ENCODE data around the gene PPFIA1.

The PPFIA1 gene

DNA sequence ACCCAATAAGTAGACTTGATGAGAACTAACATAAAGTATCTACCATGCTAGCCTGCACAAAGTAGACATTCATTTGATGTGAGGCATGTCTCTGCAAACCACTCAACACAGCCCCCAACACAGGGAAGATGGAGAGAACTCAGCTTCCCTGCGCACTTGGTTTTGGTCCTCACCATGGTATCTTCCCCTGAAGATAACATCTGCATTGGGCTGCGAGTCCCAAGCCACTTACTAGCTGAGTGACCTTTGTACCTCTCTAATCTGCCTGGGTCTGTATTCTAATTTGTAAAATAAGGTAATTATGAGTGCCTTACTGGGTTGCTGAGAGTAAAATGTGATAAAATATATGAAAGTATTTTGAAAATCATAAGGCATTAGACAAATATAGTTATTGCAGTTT lies 30.7 kb downstream of the PPFIA1 start:
- H3K4me3 ChIP-seq (ENCODE audit: low read length), result no peak overlapping the region
- H3K27me3 ChIP-seq (ENCODE audit: low read depth, low read length), result no peaks in the 10 kb centered on the region
- TF ChIP-seq, protein P1, sequence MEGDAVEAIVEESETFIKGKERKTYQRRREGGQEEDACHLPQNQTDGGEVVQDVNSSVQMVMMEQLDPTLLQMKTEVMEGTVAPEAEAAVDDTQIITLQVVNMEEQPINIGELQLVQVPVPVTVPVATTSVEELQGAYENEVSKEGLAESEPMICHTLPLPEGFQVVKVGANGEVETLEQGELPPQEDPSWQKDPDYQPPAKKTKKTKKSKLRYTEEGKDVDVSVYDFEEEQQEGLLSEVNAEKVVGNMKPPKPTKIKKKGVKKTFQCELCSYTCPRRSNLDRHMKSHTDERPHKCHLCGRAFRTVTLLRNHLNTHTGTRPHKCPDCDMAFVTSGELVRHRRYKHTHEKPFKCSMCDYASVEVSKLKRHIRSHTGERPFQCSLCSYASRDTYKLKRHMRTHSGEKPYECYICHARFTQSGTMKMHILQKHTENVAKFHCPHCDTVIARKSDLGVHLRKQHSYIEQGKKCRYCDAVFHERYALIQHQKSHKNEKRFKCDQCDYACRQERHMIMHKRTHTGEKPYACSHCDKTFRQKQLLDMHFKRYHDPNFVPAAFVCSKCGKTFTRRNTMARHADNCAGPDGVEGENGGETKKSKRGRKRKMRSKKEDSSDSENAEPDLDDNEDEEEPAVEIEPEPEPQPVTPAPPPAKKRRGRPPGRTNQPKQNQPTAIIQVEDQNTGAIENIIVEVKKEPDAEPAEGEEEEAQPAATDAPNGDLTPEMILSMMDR (IDR thresholded peaks at IDR 0.05; ENCODE audit: low read depth, low read length), result no peak
- no peak for TF ChIP-seq EZH2phosphoT487 (IDR thresholded peaks at IDR 0.05; ENCODE audit: low read depth)
- H2AFZ ChIP-seq (ENCODE audit: low read depth, low read length), result no peak overlapping the region
- peaks cover 65% of the 10 kb centered on the region for H4K20me1 ChIP-seq (ENCODE audit: insufficient read depth, low read length)
- H3K27ac ChIP-seq (ENCODE audit: low read length), result no peak overlapping the region
- no peaks in the 10 kb centered on the region for H3K9me3 ChIP-seq (ENCODE audit: insufficient read depth, low read length)
- peaks cover 56% of the 10 kb centered on the region for H3K79me2 ChIP-seq (ENCODE audit: low read length)
- peaks cover 7% of the 10 kb centered on the region; the same call in 1 of the 2 replicates for H3K4me1 ChIP-seq (ENCODE audit: low read length)
- H3K9ac ChIP-seq (ENCODE audit: low read length), result no peak overlapping the region
- peaks cover 27% of the 10 kb centered on the region for H3K36me3 ChIP-seq (replicated peaks; ENCODE audit: low read depth, low read length)
- H3K4me2 ChIP-seq (ENCODE audit: low read length), result no peak overlapping the region

DNA sequence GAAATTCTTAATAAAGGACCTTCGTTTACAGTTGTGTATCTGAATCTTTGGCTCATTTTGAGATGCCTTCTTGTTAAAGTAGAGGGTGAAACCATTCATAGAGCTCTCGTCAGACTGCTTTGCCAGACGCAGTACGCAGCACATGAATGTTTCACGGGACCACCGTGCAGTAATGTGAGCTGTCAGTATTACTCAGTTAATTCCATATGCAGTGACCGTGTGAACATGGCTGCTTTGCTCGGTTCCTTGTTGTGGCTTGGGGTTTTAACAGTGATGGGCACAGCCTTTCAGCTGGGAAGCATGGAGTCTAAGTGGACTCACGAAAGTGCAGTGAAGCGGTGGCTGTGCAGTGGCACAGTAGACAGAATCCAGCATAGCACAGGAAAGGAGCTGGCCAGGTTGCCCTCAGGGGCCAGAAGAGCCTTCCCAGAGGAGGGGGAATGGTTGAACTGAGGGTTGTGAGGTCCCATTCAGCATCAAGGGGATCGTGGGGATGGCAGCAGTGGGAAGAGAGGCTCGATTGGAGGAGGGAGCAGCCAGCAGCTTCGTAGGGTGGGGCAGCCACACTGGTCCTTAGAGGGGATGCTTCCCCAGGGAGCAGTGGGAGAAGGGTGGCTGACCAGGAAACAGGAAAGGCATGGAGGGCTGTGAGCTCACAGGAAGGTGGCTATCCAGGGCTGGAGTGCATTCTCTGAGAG lies 31.4 kb downstream of the PPFIA1 start:
- H4K20me1 ChIP-seq (ENCODE audit: insufficient read depth, low read length), result peaks cover 70% of the 10 kb centered on the region
- H3K36me3 ChIP-seq (replicated peaks; ENCODE audit: low read depth, low read length), result peaks cover 25% of the 10 kb centered on the region
- H3K27me3 ChIP-seq (ENCODE audit: low read depth, low read length), result no peaks in the 10 kb centered on the region
- H3K9ac ChIP-seq (ENCODE audit: low read length), result no peak overlapping the region
- H2AFZ ChIP-seq (ENCODE audit: low read depth, low read length), result no peak overlapping the region
- no peaks in the 10 kb centered on the region for H3K9me3 ChIP-seq (ENCODE audit: insufficient read depth, low read length)
- H3K27ac ChIP-seq (ENCODE audit: low read length), result no peak overlapping the region
- TF ChIP-seq EZH2phosphoT487 (IDR thresholded peaks at IDR 0.05; ENCODE audit: low read depth), result no peak
- TF ChIP-seq, protein P1 (IDR thresholded peaks at IDR 0.05; ENCODE audit: low read depth, low read length), result no peak
- peaks cover 14% of the 10 kb centered on the region for H3K4me1 ChIP-seq (ENCODE audit: low read length)
- no peak overlapping the region for H3K4me3 ChIP-seq (ENCODE audit: low read length)
- no peak overlapping the region for H3K4me2 ChIP-seq (ENCODE audit: low read length)
- H3K79me2 ChIP-seq (ENCODE audit: low read length), result peaks cover 56% of the 10 kb centered on the region

DNA sequence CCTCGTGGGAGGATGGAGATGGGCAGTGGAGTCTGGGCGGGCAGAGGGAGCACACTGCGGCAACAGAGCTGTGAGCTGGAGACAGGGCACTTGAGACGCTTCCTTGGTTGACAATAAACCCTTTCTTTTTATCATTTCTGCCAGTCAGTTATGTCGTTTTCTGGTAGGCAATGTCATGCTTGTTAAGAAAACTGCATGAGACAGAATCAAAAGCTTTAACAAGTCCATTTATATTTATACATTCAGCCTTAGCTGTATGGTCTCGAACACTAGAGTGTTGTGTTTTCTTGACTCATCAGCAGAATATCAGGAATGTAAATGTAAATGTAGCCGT lies 31.9 kb downstream of the PPFIA1 start:
- Histone ChIP-seq H3K4me1 (ENCODE audit: low read length) (peaks cover 16% of the 10 kb centered on the region), H3K79me2 (ENCODE audit: low read length) (peaks cover 52% of the 10 kb centered on the region), H3K27me3 (ENCODE audit: low read depth, low read length) (no peaks in the 10 kb centered on the region), H3K4me3 (ENCODE audit: low read length) (no peak overlapping the region), H3K4me2 (ENCODE audit: low read length) (no peak overlapping the region), H3K27ac (ENCODE audit: low read length) (no peak overlapping the region), H3K9ac (ENCODE audit: low read length) (no peak overlapping the region), H2AFZ (ENCODE audit: low read depth, low read length) (no peak overlapping the region), H4K20me1 (ENCODE audit: insufficient read depth, low read length) (peaks cover 74% of the 10 kb centered on the region), H3K36me3 (replicated peaks; ENCODE audit: low read depth, low read length) (peaks cover 23% of the 10 kb centered on the region), H3K9me3 (ENCODE audit: insufficient read depth, low read length) (no peaks in the 10 kb centered on the region)
- TF ChIP-seq EZH2phosphoT487 (IDR thresholded peaks at IDR 0.05; ENCODE audit: low read depth), result no peak

DNA sequence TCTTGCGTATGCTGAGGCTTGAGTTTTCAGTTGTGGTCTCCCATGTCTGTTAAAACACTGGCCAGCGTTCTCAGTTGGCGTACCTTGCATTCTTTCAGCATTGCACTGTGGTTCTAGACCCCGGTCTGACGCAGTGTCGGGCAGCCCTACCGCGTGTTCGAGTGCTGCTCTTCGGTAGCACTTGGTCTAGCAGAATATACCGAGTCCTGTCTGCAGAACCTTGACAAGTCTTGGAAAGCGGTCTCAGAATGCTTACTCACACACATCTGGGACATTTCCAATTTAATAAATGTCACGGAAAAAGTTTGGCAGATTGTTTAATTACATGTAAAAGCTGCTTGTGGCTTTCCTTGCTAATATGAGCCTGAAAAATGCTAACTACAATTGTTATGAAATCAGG lies 32.6 kb downstream of the PPFIA1 start:
- peaks cover 16% of the 10 kb centered on the region for H3K4me1 ChIP-seq (ENCODE audit: low read length)

More for the DNA sequence above, 32.6 kb downstream of the PPFIA1 start:
- Histone ChIP-seq H3K9me3 (ENCODE audit: insufficient read depth, low read length) (no peaks in the 10 kb centered on the region), H3K27ac (ENCODE audit: low read length) (no peak overlapping the region), H2AFZ (ENCODE audit: low read depth, low read length) (no peak overlapping the region), H3K36me3 (replicated peaks; ENCODE audit: low read depth, low read length) (peaks cover 19% of the 10 kb centered on the region), H3K4me2 (ENCODE audit: low read length) (no peak overlapping the region), H3K79me2 (ENCODE audit: low read length) (peaks cover 48% of the 10 kb centered on the region), H3K27me3 (ENCODE audit: low read depth, low read length) (no peaks in the 10 kb centered on the region), H3K4me3 (ENCODE audit: low read length) (no peak overlapping the region), H3K9ac (ENCODE audit: low read length) (no peak overlapping the region), H4K20me1 (ENCODE audit: insufficient read depth, low read length) (peaks cover 67% of the 10 kb centered on the region)
- no peak for TF ChIP-seq EZH2phosphoT487 (IDR thresholded peaks at IDR 0.05; ENCODE audit: low read depth)
- TF ChIP-seq, protein P1 (IDR thresholded peaks at IDR 0.05; ENCODE audit: low read depth, low read length), result no peak
